IgD-negative memory B cell (primary cell): ENCODE results near the gene ISLR2. TPM values are rescaled to one million over a fixed set of nuclear protein-coding genes. Genes with fewer than 3 reads are reported as not detected.
"Not testable (repeated sequence)": the region's sequence is repeated elsewhere in the genome, so short reads cannot be mapped to it uniquely, and the experiment has no call there.

Source experiments
- H3K27ac Mint-ChIP-seq, 3 donors: one replicate each; pipeline ENCODE4 v1.8.0; 2020 to 2022; ENCODE audit warnings: mild to moderate bottlenecking in 3 of 3, mixed read lengths in 3 of 3, moderate library complexity in 1 of 3
- H3K27me3 Mint-ChIP-seq: one replicate; pipeline ENCODE4 v1.8.0; 2021; ENCODE audit warnings: mixed read lengths
- H3K36me3 Mint-ChIP-seq: one replicate; pipeline ENCODE4 v1.8.0; 2020; ENCODE audit warnings: mild to moderate bottlenecking, mixed read lengths
- H3K4me1 Mint-ChIP-seq, 3 donors: one replicate each; pipeline ENCODE4 v1.8.0; 2020 to 2022; ENCODE audit warnings: mixed read lengths in 3 of 3, mild to moderate bottlenecking in 1 of 3
- H3K4me3 Mint-ChIP-seq, 4 donors: one replicate each; pipeline ENCODE4 v1.8.0; 2020 to 2022; ENCODE audit warnings: mild to moderate bottlenecking in 4 of 4, mixed read lengths in 4 of 4, moderate library complexity in 3 of 4
- H3K9me3 Mint-ChIP-seq, 3 donors: one replicate each; pipeline ENCODE4 v1.8.0; 2020 to 2021; ENCODE audit warnings: mixed read lengths in 3 of 3, mild to moderate bottlenecking in 1 of 3
- polyA plus RNA-seq: library from polyadenylated mRNA; unstranded; fragments of 300-500 nt; fragmentation: Illumina TruSeq; gene quantifications from one replicate; pipeline ENCODE4 v1.2.3, GENCODE V29; 2021

ISLR2 gene
- polyA plus RNA-seq, result not detected

GRCh38 chr15:74130155-74130848 lies at the start of gene ISLR2:
Gene ISLR2 (plus strand): TSS chr15:74130586. CDS start chr15:74132755, 2,169 bp downstream.
- Mint-ChIP-seq H3K36me3 (peaks cover 2% of the 10 kb centered on the region), H3K27me3 (peaks cover 57% of the 10 kb centered on the region), H3K9me3 (peaks cover 0 to 8% (median 0%) of the 10 kb centered on the region in 3 donors), H3K4me1 (peaks cover 0 to 17% (median 15%) of the 10 kb centered on the region in 3 donors), H3K27ac (peak within 1 kb of the TSS; percentile 73 to 95 (median 89)), H3K4me3 (peak within 1 kb of the TSS; percentile 46 to 83 (median 68))

GRCh38 chr15:74082450-74082849 lies 47.9 kb upstream of the ISLR2 start, which contains the start of gene GOLGA6A:
Gene GOLGA6A (minus strand): TSS chr15:74082550. CDS start chr15:74082509, 41 bp downstream.
- not testable (repeated sequence) for H3K36me3 Mint-ChIP-seq, H3K4me1 Mint-ChIP-seq, H3K27ac Mint-ChIP-seq, H3K27me3 Mint-ChIP-seq, H3K4me3 Mint-ChIP-seq, H3K9me3 Mint-ChIP-seq

GRCh38 chr15:74094567-74094966 lies 35.8 kb upstream of the ISLR2 start:
- not testable (repeated sequence) for H3K4me1 Mint-ChIP-seq

GRCh38 chr15:74095610-74096009 lies 34.8 kb upstream of the ISLR2 start:
- not testable (repeated sequence) for H3K27me3 Mint-ChIP-seq, H3K4me3 Mint-ChIP-seq, H3K36me3 Mint-ChIP-seq, H3K4me1 Mint-ChIP-seq, H3K27ac Mint-ChIP-seq, H3K9me3 Mint-ChIP-seq

More at GRCh38 chr15:74094567-74094966, 35.8 kb upstream of the ISLR2 start:
- not testable (repeated sequence) for H3K4me3 Mint-ChIP-seq, H3K9me3 Mint-ChIP-seq, H3K36me3 Mint-ChIP-seq, H3K27me3 Mint-ChIP-seq, H3K27ac Mint-ChIP-seq

- not testable (repeated sequence) for H3K4me1 Mint-ChIP-seq, H3K36me3 Mint-ChIP-seq, H3K27me3 Mint-ChIP-seq, H3K27ac Mint-ChIP-seq, H3K9me3 Mint-ChIP-seq, H3K4me3 Mint-ChIP-seq
These were observed 33.5 kb upstream of the ISLR2 start for GRCh38 chr15:74096753-74097474.

GRCh38 chr15:74099963-74100733 lies 30.2 kb upstream of the ISLR2 start:
- not testable (repeated sequence) for H3K36me3 Mint-ChIP-seq, H3K4me1 Mint-ChIP-seq, H3K27me3 Mint-ChIP-seq, H3K9me3 Mint-ChIP-seq
- Mint-ChIP-seq H3K4me3 (peak overlapping the region; percentile 79 to 93 (median 90)), H3K27ac (peak overlapping the region in 2 of 3 donors; percentile 77 to 78)

- Mint-ChIP-seq H3K27ac (no peak overlapping the region), H3K4me3 (no peak overlapping the region), H3K27me3 (peaks cover under 1% of the 10 kb centered on the region), H3K4me1 (no peaks in the 10 kb centered on the region), H3K9me3 (no peaks in the 10 kb centered on the region), H3K36me3 (no peaks in the 10 kb centered on the region)
These were observed 22.3 kb upstream of the ISLR2 start for GRCh38 chr15:74108111-74108510.

- not testable (repeated sequence) for H3K9me3 Mint-ChIP-seq, H3K4me1 Mint-ChIP-seq, H3K36me3 Mint-ChIP-seq, H3K27ac Mint-ChIP-seq, H3K4me3 Mint-ChIP-seq, H3K27me3 Mint-ChIP-seq
These were observed 21.8 kb upstream of the ISLR2 start for GRCh38 chr15:74108611-74109010.

GRCh38 chr15:74109713-74110112 lies 20.7 kb upstream of the ISLR2 start:
- H3K27ac Mint-ChIP-seq, result no peak overlapping the region
- no peaks in the 10 kb centered on the region for H3K36me3 Mint-ChIP-seq
- no peak overlapping the region for H3K4me3 Mint-ChIP-seq
- no peaks in the 10 kb centered on the region for H3K9me3 Mint-ChIP-seq
- H3K27me3 Mint-ChIP-seq, result peaks cover 3% of the 10 kb centered on the region
- no peaks in the 10 kb centered on the region for H3K4me1 Mint-ChIP-seq

GRCh38 chr15:74120426-74120825 lies 10.0 kb upstream of the ISLR2 start:
- no peaks in the 10 kb centered on the region for H3K36me3 Mint-ChIP-seq
- H3K27me3 Mint-ChIP-seq, result peaks cover 2% of the 10 kb centered on the region
- H3K4me1 Mint-ChIP-seq, result peaks cover 25 to 32% (median 27%) of the 10 kb centered on the region in 3 donors
- peak overlapping the region in 1 of 3 donors; percentile 57 for H3K27ac Mint-ChIP-seq
- H3K4me3 Mint-ChIP-seq, result no peak overlapping the region
- H3K9me3 Mint-ChIP-seq, result peaks cover 0 to 8% (median 0%) of the 10 kb centered on the region in 3 donors

GRCh38 chr15:74121039-74121438 lies 9.3 kb upstream of the ISLR2 start:
- peak overlapping the region in 2 of 3 donors; percentile 57 to 78 for H3K27ac Mint-ChIP-seq
- H3K27me3 Mint-ChIP-seq, result peaks cover 2% of the 10 kb centered on the region
- H3K9me3 Mint-ChIP-seq, result peaks cover 0 to 8% (median 0%) of the 10 kb centered on the region in 3 donors
- peaks cover 25 to 33% (median 27%) of the 10 kb centered on the region in 3 donors for H3K4me1 Mint-ChIP-seq
- no peaks in the 10 kb centered on the region for H3K36me3 Mint-ChIP-seq
- H3K4me3 Mint-ChIP-seq, result peak overlapping the region in 2 of 4 donors; percentile 49 to 58

- Mint-ChIP-seq H3K4me3 (peak overlapping the region in 1 of 4 donors; percentile 49), H3K27me3 (peaks cover 2% of the 10 kb centered on the region), H3K36me3 (no peaks in the 10 kb centered on the region), H3K9me3 (peaks cover 0 to 8% (median 0%) of the 10 kb centered on the region in 3 donors), H3K4me1 (peaks cover 25 to 33% (median 27%) of the 10 kb centered on the region in 3 donors), H3K27ac (no peak overlapping the region)
These were observed 8.5 kb upstream of the ISLR2 start for GRCh38 chr15:74121858-74122257.

GRCh38 chr15:74122403-74123130 lies 7.8 kb upstream of the ISLR2 start:
- Mint-ChIP-seq H3K4me3 (peak overlapping the region in 2 of 4 donors; percentile 39 to 84), H3K36me3 (no peaks in the 10 kb centered on the region), H3K27me3 (peaks cover 6% of the 10 kb centered on the region)

GRCh38 chr15:74123131-74123429 lies 7.3 kb upstream of the ISLR2 start:
- Mint-ChIP-seq H3K36me3 (no peaks in the 10 kb centered on the region), H3K4me1 (peaks cover 27 to 33% (median 29%) of the 10 kb centered on the region in 3 donors), H3K27ac (peak overlapping the region; percentile 0 to 66 (median 46)), H3K9me3 (peaks cover 0 to 4% (median 0%) of the 10 kb centered on the region in 3 donors), H3K27me3 (peaks cover 6% of the 10 kb centered on the region), H3K4me3 (peak overlapping the region in 2 of 4 donors; percentile 39 to 84)

More at GRCh38 chr15:74122403-74123130, 7.8 kb upstream of the ISLR2 start:
- peak overlapping the region; percentile 0 to 66 (median 46) for H3K27ac Mint-ChIP-seq
- peaks cover 0 to 8% (median 0%) of the 10 kb centered on the region in 3 donors for H3K9me3 Mint-ChIP-seq
- peaks cover 27 to 33% (median 27%) of the 10 kb centered on the region in 3 donors for H3K4me1 Mint-ChIP-seq
